H1 (cell line): ENCODE data around the gene TRDN.

Experiments used
- GABPA ChIP-seq: IDR thresholded peaks from 2 replicates; pipeline ENCODE4 v1.6.1; 2011; ENCODE audit warnings: mild to moderate bottlenecking, low read length, moderate library complexity, borderline replicate concordance; ENCODE audit not compliant: insufficient read depth
- POLR2A ChIP-seq, 2 experiments: IDR thresholded peaks; 1 replicate in 1 of 2; 2 replicates in 1 of 2; pipeline ENCODE4 v1.6.1; 2011; ENCODE audit warnings: low read depth in 2 of 2, low read length in 2 of 2, mild to moderate bottlenecking in 2 of 2; ENCODE audit errors: control extremely low read depth in 1 of 2
- POLR2AphosphoS5 ChIP-seq: IDR thresholded peaks from 2 replicates; pipeline ENCODE4 v1.6.1; 2011; ENCODE audit warnings: low read depth, low read length
- ZNF274 ChIP-seq: IDR thresholded peaks from 2 replicates; pipeline ENCODE4 v1.7.0; 2012; ENCODE audit warnings: low read length, borderline replicate concordance; ENCODE audit errors: extremely low read depth
- TF ChIP-seq, protein P1 (sequence below), 3 experiments: IDR thresholded peaks; 1 replicate in 2 of 3; 2 replicates in 1 of 3; pipeline versions ENCODE4 v1.5.1 to v1.6.1; 2011; ENCODE audit warnings: low read length in 3 of 3, mild to moderate bottlenecking in 3 of 3, inconsistent platforms in 2 of 3, low read depth in 1 of 3, moderate library complexity in 1 of 3; ENCODE audit not compliant: insufficient read depth in 1 of 3; ENCODE audit errors: control extremely low read depth in 1 of 3
- TF ChIP-seq, protein P2 (sequence below): IDR thresholded peaks from 2 replicates; pipeline ENCODE4 v1.6.1; 2011; ENCODE audit warnings: low read length, improper control_type of control experiment

DNA sequence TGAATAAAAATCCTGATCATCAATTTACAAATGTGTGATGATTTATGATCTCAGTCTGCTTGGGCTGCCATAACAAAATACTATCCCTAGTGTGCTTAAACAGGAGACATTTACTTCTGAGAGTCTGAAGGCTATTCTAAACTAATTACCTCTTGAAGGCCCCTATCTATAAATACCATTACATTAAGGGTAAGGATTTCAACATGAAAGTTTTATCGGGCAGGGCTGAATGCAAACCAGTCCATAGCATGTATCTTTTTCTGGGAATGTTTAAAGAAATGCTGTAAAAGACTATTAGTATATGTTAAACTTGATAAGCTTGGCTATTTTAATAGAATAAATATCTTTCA lies 48.2 kb downstream of the TRDN start:
- TF ChIP-seq POLR2AphosphoS5 (no peak), POLR2A (IDR thresholded peaks at IDR 0.05; ENCODE audit: control extremely low read depth in 1 of 2, low read depth in 2 of 2, low read length in 2 of 2) (no peak), ZNF274 (no peak), GABPA (no peak)
- TF ChIP-seq, protein P1, sequence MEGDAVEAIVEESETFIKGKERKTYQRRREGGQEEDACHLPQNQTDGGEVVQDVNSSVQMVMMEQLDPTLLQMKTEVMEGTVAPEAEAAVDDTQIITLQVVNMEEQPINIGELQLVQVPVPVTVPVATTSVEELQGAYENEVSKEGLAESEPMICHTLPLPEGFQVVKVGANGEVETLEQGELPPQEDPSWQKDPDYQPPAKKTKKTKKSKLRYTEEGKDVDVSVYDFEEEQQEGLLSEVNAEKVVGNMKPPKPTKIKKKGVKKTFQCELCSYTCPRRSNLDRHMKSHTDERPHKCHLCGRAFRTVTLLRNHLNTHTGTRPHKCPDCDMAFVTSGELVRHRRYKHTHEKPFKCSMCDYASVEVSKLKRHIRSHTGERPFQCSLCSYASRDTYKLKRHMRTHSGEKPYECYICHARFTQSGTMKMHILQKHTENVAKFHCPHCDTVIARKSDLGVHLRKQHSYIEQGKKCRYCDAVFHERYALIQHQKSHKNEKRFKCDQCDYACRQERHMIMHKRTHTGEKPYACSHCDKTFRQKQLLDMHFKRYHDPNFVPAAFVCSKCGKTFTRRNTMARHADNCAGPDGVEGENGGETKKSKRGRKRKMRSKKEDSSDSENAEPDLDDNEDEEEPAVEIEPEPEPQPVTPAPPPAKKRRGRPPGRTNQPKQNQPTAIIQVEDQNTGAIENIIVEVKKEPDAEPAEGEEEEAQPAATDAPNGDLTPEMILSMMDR (IDR thresholded peaks at IDR 0.05; ENCODE audit: control extremely low read depth in 1 of 3, insufficient read depth in 1 of 3, low read depth in 1 of 3, low read length in 3 of 3): no peak
- TF ChIP-seq, protein P2, sequence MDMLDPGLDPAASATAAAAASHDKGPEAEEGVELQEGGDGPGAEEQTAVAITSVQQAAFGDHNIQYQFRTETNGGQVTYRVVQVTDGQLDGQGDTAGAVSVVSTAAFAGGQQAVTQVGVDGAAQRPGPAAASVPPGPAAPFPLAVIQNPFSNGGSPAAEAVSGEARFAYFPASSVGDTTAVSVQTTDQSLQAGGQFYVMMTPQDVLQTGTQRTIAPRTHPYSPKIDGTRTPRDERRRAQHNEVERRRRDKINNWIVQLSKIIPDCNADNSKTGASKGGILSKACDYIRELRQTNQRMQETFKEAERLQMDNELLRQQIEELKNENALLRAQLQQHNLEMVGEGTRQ: no peak
